GM19328 (cell line): ENCODE results near the gene TENT4A.
A peak's percentile ranks its signal among the peaks of the same experiment; 100 is the strongest.

Experiments
- ATAC-seq: cut with Tn5 transposase; IDR thresholded peaks from one replicate; pipeline ENCODE4 v1.9.1; 2021; ENCODE audit warnings: mild to moderate bottlenecking, moderate library complexity; ENCODE audit not compliant: unreplicated experiment

TENT4A gene

DNA sequence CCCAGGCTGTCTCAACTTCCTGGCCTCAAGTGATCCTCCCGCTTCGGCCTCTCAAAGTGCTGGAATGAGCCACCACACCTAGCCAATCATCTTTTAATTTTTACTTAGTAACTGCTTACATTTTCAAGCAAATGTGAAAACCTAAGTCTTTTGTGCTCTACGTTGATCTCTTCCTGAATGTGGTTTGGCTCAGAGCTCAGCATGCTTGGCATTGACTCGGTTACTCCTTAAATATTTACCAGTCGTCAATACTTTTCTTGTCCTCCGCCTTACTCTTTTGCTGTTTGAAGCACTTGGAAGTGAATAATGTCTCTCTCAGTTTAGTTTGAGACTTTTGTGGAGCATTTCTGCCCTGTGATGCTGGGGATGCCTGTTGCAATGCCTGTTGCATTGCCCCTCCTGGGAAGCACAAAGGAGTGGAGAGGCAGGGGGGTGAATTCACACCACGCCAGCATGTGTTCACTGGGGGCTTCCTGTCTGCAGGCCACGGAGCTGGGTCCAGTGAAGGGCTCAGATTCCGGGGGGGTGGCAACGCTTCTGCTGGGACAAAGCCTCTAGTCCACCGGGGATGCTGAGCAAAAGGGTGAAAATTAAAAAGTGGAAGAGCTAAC is 13.1 kb upstream of the TENT4A start:
- no peak for ATAC-seq

DNA sequence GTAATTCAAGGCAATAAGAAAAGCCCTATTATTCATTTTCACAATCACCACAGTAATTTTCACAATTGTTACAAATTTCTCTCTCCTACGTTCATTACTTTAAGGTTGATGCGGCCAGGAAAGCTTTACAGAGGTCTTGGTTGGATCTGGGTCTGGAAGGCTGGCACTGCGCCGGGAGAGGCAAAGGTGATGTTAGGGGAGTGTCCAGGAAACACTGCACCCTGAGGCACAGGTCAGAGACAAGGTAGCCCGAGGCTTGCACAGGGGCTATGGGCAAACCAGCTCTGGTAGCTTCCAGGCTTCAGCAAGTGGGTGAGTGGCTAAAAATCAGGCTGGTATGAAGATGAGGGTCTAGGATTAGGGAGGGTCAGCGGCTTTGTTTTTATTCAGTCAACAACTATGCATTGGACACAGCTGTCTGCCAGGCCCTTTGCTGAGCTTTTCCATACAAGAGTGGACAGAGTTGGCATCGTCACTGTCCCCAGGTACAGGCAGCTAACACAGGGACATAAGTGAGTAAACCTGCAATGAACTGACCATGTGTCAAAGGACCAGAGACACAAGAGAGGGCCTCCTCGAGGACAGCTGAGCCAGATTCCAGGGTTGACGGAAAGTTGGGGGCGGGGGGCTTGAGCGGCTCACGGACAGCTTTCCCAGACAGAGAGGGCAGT is 12.4 kb upstream of the TENT4A start:
- ATAC-seq = no peak

DNA sequence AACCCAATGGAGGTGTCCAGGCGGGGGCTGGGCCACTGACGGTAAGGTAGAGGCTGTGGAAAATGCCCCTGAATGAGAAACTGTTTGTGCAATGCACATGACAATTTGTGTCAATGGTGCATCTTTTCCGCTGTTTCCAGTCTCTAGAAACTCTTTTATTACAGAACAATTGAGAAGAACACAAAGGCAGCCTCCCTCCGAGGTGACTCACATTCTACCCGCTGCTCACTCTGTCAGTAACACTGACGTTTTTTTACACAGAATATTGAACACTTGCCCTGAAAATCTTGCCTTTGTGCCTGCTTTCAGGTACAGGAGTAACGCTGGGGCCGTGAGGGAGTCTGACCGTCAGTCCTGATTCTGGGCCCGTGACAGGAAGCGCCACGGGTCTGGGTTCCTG is 11.7 kb upstream of the TENT4A start:
- no peak for ATAC-seq

DNA sequence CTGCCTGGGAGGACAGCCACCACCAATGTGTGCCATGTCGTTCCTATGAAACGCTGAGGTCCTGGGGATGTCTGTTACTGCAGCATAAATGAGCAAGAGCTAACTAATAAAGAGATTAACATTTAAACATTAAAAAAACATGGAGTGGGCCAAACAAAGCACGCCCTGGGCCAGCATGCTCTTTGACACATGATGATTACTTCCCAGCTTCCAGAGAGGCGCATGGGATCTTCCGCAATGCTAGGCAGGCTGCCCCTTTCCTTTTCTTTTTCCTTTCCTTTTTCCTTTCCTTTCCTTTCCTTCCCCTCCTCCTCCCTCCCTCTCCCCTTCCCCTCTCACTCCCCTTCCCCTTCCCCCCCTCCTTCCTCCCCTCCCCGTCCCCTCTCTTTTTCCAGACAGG is 10.6 kb upstream of the TENT4A start:
- ATAC-seq = no peak

DNA sequence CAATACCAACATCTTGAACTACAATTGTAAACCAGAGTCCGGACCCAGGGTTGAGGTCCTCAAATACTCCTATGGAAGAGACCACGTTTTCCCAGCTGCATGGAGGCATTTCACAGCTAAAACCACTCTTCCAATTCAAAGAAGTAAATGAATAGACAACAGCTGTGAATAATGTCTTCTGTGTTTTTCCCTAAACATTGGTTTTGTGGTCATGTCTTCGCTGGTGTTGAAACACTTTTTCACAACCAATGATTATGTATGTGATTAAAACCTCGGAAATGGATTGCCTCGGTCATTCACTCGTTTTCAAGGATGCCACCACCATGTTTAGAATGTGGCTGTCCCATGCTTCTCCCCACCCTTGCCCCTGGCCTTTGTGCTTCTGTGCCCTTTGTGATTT is 9.4 kb upstream of the TENT4A start:
- ATAC-seq = no peak

DNA sequence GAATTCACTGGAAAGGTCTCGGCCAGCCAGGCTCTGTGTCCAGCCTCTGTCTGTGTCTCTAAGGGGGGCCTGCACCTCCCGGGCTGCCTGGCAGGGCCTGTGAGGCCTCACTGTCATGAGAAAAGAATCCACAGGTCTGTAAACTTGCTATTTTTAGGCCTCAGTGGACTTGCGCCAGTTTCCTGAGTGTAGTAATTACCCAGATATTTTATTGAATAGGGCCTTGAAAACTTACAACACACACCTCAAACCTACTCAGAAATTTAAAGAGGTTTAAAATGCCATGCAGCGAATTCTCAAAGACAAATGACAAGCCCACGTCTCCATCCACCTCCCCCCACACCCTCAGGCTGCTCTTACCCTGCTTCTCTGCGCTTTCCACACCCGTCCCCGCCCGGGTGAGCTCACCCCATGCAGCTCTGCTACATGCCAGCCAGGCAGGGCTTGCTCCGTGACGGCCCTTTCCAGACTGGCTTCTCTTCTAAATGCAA is 8.8 kb upstream of the TENT4A start:
- ATAC-seq = no peak

DNA sequence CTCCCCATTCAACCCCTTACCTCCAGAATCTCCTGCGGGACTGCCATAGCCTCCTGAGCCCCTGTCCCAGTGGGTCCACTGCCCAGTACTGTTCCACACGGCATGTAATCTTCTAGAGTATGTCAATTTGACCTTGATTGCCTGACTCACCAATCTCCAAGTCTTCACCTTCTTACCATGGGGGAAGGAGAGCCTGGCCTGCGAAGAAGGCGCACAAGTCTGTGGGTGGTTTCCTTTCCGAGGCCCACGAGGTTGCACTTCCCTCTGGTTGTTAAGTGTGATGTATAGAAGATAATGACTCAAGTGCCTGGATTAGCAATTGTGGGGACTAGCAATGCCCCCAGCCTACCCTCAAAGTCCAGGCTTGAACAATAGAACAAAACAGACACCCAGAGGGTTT is 8.1 kb upstream of the TENT4A start:
- peak; percentile 76 for ATAC-seq

DNA sequence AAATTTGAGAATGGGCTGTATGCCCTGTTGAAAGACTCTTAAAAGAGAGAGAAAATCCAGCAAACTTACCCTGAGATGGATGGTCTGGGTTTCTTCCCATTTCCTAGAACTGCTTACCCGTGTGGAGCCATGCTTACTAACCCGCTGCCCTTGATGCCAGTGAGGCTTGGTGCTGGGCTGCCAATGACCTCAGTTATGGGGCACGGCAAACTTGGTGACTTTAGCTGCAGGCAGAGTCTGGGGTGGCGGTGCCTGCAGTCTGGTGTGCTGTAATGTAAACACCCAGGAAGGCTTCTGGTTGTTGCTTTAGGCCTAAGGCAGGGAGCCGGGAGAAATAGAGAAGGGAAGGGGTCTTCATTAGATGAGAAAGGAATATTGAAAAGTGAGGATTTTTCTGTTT is 7.3 kb upstream of the TENT4A start:
- ATAC-seq = no peak

DNA sequence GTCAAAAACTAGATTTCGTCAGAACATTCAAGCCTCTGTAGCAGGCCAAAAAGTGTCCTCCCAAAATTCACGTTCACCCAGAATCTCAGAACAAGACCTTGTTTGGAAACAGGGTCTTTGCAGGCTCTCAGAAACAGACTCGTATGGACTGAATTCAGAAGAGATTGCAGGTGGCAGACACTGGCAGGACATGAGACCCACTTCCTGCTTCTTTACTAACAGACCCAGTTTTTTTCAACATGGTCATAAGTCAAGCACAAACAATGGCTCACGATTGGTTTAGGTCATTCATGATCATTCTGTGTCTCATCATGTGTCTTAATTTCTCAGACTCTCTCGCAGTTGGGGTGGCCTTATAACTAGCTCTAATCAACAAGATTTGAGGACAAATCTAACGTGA is 5.4 kb upstream of the TENT4A start:
- no peak for ATAC-seq

DNA sequence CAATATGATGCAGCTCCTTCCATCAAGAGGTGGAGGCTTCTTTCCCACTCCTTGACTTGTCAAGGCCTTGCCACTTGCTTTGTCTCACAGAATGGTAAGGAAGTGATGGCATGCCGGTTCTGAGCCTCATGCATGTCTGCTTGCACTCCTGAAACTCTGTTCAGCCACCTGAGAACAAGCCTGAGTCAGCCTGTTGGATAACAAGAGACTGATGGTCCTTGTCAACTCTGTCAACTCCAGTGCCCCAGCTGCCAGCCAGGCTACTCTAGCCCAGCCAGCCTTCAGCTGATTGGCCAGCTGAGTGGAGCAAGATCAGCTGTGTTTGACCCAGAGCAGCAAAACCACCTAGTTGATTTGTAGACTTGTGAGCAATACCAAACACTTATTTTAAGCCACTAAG is 4.4 kb upstream of the TENT4A start:
- no peak for ATAC-seq

DNA sequence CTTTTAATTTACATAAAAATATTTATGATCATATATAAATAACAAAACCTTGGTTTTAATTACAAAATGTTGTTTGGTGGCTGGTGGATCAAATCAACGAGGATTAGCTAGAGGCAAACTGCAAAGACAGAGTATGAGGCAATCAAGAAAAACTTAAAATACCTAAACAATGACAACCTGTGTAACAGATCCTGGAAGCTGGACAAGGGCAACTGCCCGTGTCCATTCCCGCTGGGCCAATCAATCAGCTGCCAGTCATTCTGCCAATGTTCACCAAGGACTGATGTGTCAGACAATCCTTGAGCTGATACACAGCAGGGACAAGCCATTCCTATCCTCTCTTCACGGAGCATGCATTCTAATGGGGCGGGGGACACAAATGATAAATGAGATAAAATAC is 3.2 kb upstream of the TENT4A start:
- ATAC-seq = no peak

DNA sequence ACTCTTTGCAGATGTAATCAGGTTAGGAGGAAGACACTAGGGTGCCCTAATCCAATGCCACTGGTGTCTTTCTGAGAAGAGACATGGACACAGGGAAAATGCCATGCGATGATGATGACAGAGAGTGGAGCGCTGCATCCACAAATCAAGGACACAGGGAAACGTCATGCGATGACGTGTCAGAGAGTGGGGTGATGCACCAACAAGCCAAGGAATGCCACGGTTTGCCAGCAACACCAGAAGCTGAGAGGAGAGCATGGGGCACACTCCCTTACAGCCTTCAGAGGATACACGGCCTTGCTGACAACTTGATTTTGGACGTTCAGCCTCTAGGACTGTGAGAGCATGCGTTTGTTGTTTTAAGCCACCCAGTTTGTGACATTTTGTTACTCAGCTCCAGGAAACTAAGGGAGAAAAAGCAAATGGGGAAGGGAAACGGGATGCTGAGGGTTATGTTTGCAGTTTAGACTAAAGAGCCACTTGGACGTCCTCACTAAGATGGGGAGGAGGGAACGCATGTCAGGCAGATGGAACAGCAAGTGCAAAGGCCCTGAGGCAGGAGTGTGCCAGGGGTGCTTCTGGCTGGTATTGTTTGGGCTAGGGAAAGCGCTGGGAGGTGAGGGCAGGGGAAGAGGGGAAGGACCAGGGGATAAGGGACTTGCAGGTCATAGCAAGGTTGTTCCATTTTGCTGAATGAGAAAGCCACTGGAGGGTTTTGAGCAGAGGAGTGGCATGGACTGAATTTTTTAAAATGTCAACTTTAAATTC is 2.5 kb upstream of the TENT4A start:
- no peak for ATAC-seq

DNA sequence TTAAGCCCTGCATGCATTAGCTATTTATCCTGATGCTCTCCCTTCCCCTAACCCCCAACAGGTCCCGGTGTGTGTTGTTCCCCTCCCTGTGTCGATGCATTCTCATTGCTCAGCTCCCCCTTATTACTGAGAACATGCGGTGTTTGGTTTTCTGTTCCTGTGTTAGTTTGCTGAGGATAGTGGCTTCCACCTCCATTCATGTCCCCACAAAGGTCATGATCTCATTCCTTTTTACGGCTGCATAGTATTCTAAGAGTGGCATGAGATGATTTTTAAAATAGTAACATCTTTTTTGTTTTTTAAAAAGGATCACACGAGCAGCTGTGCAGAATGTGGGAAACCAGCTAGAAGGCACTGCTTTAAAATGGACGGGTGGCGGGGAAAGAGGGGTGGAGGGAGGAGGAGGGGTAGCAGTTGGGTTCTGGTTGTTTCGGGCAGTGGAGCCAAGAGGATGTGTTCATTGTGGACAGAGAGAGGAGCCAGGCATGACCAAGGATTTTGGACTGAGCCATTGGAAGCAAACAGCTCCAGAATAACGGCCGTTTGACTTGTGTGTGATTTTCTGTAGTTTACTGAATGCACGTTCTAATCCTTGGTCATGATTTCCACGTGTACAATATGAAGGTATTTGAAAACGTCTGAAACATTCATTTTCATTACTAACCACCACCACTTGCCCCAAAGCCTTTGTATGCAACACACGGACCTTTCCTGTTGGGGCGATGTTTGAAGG is 1.7 kb upstream of the TENT4A start:
- ATAC-seq = no peak

DNA sequence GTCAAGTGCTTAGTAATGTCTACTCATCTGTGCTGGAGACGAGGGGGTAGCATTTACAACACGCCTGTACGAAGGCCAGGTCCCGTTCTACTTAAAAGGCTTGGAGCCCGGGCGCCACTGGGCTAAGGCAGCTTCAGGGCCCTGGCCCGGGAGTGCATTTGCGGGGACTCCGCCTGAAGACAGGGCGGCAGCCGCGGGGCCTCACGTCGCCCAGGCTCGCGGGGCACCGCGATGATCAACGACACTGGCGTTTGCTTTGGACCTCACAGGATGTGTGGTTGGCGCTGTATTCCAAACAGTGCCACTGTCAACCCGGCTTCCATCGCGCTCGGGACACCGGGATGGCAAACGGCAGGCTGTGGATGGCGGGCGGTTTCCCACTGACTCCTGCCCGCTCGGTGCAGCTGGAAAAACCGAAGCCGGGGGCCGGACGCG is 1.1 kb upstream of the TENT4A start:
- ATAC-seq = peak; percentile 9

DNA sequence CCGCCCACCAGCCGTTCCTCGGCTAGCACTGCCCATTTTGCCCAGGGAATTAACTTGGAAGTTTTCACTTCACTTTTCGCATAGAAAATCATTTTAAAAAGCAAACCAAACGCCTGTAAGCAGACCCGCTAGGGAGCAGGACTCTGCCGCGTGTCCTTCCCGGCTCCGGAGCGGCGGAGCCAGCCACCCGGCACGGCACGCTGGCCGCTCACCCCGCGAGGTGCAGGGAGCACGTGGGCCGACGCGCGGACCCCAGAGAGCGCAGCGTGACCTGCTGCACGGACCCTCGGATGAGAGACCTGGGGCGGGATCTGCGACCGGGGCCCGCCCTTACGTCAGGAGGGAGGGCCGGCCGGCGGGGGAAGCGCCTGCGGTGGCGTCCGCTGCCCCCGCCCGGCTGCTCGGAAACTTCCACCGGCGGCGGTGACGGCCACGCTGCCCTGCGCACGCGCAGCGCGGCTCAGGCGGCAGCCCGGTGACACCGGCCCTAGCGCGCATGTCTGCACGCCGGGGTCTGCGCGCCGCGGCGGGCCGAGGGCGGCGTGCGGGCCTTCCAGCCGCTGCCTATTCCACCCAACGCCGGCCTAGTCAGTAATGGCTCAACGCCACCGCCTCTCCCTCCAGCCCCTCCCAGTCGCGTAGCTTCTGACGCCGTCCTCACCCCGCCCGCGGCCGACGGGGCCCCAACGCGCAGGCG is 507 bp upstream of the TENT4A start:
- ATAC-seq = peak; percentile 63

DNA sequence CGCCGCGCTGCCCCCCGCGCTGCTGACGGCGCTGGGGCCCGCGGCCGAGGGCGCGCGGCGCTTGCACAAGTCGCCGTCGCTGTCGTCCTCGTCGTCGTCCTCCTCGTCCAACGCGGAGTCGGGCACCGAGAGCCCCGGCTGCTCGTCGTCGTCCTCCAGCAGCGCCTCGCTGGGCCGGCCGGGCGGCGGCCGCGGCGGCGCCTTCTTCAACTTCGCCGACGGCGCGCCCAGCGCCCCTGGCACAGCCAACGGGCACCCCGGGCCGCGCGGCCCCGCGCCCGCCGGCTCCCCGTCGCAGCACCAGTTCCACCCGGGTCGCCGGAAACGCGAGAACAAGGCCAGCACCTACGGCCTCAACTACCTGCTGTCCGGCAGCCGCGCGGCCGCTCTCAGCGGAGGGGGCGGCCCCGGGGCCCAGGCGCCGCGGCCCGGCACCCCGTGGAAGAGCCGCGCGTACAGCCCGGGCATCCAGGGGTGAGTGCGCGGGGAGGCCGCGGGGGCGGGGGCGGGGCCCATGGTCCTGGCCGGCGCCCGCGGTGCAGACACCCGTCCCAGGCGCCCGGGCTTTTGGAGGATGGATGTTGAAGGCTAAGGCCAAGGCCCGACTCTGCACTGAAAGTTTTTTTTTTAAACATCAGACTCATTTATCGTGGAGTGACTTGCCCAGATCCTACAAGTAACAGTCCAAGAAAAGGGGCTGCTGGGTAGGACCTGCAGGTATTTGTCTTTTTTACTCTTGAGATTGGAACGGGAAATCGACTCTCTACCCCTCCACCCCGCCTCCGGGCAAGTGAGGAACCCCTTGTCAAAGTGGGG is 1.2 kb downstream of the TENT4A start:
- ATAC-seq = no peak

DNA sequence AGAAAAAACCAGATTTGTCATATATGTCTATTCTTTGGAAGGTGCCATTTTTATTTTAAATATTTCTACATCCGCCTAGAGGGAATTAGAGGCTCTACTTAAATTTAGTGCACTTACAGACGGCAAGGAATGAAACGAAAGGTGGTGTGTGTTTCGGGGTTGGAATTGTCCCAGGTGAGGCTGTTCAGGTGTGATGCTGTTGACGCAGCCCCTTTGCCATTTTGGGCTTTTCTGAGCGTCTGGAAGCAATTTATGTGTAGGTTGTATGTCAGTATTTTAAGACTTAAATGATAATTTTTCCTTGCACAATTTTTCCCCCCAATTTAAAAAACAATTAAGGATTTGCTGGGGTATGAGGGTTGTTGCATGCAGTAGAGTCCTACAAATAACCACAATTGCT is 2.0 kb downstream of the TENT4A start:
- no peak for ATAC-seq

DNA sequence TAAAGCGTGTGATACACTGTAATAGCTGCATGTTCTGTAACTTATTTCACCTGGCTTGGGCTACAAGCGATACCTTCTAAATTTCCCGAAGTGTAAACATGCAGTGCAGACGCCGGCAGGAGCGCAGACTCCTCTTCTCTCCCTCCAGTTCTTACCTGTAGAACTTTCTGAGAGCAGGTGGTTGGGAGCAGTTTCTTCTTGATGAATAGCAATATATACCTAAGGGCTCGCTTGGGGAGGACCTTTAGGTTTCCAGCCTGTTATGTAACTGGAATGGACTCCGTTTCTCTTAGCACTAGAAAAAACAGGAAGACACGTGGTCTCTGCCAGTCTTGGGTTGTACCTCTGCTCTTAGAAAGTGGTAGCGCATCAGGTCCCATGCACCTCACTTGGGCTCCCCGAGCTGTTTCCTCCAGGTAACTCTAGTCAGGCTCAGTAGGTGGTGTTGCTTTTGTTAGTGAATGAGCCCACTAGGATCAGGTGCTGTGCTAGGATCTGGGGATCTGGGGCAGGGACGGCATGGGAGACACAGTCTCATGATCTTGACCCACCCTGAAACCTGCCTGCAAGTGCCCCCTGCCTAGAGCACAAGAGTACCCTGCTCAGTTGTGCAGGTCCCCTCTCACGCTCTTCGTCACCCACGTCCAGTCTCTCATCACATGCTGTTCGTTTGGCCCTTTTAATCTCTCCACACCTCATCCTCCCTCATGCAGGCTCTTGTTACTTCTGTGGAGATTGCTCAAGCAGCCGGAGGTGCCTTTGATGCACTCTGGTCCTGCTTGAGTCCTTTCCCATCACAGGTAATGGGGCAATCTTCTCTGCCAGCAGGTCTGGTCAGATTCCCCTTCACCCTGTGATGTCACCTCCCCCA is 2.8 kb downstream of the TENT4A start:
- ATAC-seq = no peak

DNA sequence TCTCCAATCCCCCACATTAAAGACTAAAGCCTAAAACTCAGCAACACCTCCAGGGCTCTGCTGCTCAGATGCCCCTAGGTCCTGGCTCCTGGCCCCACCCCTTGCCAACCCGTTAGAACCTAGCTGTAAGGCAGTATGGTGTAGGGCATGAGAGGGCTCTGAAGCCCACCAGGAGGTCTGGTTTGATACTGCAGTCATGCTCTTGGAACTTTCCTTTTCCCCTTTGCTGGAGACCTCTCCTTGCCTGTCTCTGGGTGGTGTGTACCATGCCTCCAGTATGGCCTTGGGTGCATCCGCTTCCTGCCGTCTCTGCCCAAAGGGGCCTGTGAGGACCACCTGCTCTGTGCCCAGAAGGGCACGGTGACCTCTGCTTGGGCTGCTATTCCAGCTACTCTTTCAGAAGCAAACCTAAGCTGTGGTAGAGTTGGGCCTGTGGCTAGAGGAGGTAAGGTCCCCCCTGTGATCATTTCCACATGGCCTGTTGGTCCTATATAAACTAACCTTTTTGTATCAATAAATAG is 3.5 kb downstream of the TENT4A start:
- no peak for ATAC-seq
